ENCODE measurements around the gene MAD1L1.

- no peak for TF ChIP-seq EZH2 (IDR thresholded peaks at IDR 0.05)
- TF ChIP-seq POLR2AphosphoS5 (IDR thresholded peaks at IDR 0.05; ENCODE audit: borderline replicate concordance, low read depth, low read length) = no peak
- no peak for TF ChIP-seq FOXP2 (optimal IDR thresholded peaks at IDR 0.05; ENCODE audit: control extremely low read depth, extremely low read length, insufficient read depth)
These were observed 100.9 kb downstream of the MAD1L1 start for GRCh38 chr7:2131800-2132199.
